Stromal cell of bone marrow (primary cell): ENCODE measurements around the gene DRC3.
A peak's percentile ranks its signal among the peaks of the same experiment; 100 is the strongest.

Source experiments
- DNase-seq: peaks from one replicate; pipeline ENCODE4 v3.0.0-alpha.2; 2012; ENCODE audit warnings: low read depth

DRC3 gene

GRCh38 chr17:18025241-18025944 lies 52.7 kb downstream of the DRC3 start:
- DNase-seq = peak; percentile 33

GRCh38 chr17:18025945-18026776 lies 53.5 kb downstream of the DRC3 start:
- DNase-seq = peak; percentile 73

- DNase-seq = no peak
Measured at GRCh38 chr17:18027280-18027679, 54.6 kb downstream of the DRC3 start.

GRCh38 chr17:18028114-18028951 lies 55.7 kb downstream of the DRC3 start:
- no peak for DNase-seq

- no peak for DNase-seq
Measured at GRCh38 chr17:18028952-18029540, 56.4 kb downstream of the DRC3 start.

- DNase-seq = no peak
Measured at GRCh38 chr17:18031955-18032354, 59.3 kb downstream of the DRC3 start.

GRCh38 chr17:18033442-18034099 lies 60.9 kb downstream of the DRC3 start:
- DNase-seq = peak; percentile 81

- no peak for DNase-seq
Measured at GRCh38 chr17:18035704-18036103, 63.0 kb downstream of the DRC3 start.

- DNase-seq = no peak
Measured at GRCh38 chr17:18037486-18037885, 64.8 kb downstream of the DRC3 start.

GRCh38 chr17:18038149-18038850 lies 65.6 kb downstream of the DRC3 start:
- DNase-seq = no peak

GRCh38 chr17:18038861-18039534 lies 66.3 kb downstream of the DRC3 start, which contains the start of the genes ATPAF2 and GID4:
TSS of gene ATPAF2 (minus strand) at chr17:18039168. CDS start at chr17:18039013, 155 bp downstream.
TSS of gene GID4 (plus strand) at chr17:18039408. CDS start at chr17:18039465, 57 bp downstream.
- DNase-seq = peak; percentile 98

GRCh38 chr17:18039535-18040260 lies 67.0 kb downstream of the DRC3 start:
- no peak for DNase-seq

- no peak for DNase-seq
Measured at GRCh38 chr17:18040261-18040858, 67.7 kb downstream of the DRC3 start.

GRCh38 chr17:18041776-18042175 lies 69.1 kb downstream of the DRC3 start:
- DNase-seq = peak; percentile 71

GRCh38 chr17:18042983-18043382 lies 70.3 kb downstream of the DRC3 start:
- no peak for DNase-seq

GRCh38 chr17:18043491-18043890 lies 70.8 kb downstream of the DRC3 start:
- DNase-seq = no peak

GRCh38 chr17:18044609-18045008 lies 71.9 kb downstream of the DRC3 start:
- no peak for DNase-seq

GRCh38 chr17:18045691-18046350 lies 73.2 kb downstream of the DRC3 start:
- no peak for DNase-seq
